Right forelimb (tissue), 1 donor: ENCODE measurements around the gene ACTC1.

ENCODE experiments used
- DNase-seq: peaks from one replicate; pipeline ENCODE4 v3.0.0-alpha.2; 2018

Gene ACTC1

DNA sequence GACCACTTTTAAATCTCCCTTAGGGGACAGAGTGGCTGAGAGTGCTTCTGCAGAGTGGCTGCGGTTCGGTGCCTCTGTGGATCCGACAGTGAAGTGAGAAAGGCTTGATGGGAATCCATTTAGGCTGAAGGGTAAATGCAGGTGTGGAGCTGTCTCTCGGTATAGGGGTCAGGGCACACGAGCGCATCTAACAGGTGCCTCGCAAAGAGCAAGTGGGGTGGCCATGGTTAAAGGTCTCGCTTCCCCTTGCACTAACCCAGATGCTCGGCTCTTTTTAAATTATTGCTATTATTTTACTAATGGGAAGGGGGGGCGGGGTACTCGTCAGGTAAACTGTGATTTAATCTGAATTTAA lies 40.0 kb downstream of the ACTC1 start:
- DNase-seq, result no peak

DNA sequence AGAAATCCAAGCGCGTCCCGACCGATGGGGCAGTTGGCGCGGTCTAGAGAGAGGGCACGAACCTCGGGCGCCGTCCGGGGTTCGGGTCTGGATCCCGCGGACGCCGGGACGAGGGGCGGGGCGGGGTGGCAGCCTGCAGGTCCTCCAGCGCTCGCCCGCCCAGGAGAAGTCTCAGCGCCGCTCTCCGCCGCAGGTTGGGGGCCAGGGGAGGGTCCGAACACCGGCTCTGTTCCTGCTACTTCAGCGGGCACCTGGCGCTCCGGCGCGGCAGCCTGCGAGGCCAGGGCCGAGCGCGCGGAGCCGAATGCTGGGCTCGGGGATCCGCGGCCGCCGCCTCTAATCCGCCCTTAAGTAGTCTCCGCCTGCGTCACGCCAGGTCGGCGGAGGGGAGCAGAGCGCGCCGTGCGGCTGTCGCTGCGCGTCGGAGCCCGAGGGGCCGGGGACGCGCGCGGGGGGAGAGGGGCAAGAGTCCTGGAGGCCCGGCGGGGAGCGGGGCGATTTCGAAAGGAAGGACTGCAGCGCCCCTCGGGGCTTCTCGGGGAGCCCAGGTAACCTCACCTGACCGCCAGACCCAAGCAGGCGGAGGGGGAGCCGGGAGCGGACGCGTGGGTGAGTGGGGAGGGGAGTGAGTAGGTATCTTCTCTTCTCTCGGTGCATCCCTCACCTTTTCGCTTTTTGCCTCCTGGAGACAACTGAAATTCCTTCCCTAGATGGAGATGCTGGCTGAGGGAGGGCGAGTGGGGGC lies 40.5 kb downstream of the ACTC1 start, which contains the start of gene GJD2:
Gene GJD2 (minus strand): TSS at position 325 of the 745 bp plus-strand sequence. CDS start 510 bp downstream, outside the sequence.
- DNase-seq, result no peak

GRCh38 chr15:34754171-34754601 lies 41.2 kb downstream of the ACTC1 start:
- no peak for DNase-seq

- DNase-seq, result peak; percentile 56
Observed at GRCh38 chr15:34753236-34753894, 42.0 kb downstream of the ACTC1 start.

- DNase-seq, result no peak
Observed at GRCh38 chr15:34749691-34750090, 45.7 kb downstream of the ACTC1 start.
